Uterus (tissue), 4 donors: Measurements from ENCODE around the gene RMRP. TPM values are rescaled to one million over a fixed set of nuclear protein-coding genes. Genes with fewer than 3 reads are reported as not detected.

Experiments used
- DNase-seq, 2 donors: peaks; one replicate each; pipeline ENCODE4 v3.0.0-alpha.2; 2019 to 2020
- H3K27ac ChIP-seq, 2 donors: fragments of 200-600 bp; sonication (generic); 1 replicate in 1 of 2; 2 replicates in 1 of 2; pipeline ENCODE4 v1.5.1; 2016 to 2018
- H3K27me3 ChIP-seq, 2 donors: fragments of 200-600 bp; sonication (generic); one replicate each; pipeline ENCODE4 v1.5.1; 2018 to 2019; ENCODE audit warnings: control low read depth in 1 of 2
- H3K36me3 ChIP-seq, 2 donors: fragments of 200-600 bp; sonication (generic); one replicate each; pipeline ENCODE4 v1.5.1; 2019; ENCODE audit warnings: control low read depth in 1 of 2
- H3K4me1 ChIP-seq, 2 donors: fragments of 200-600 bp; sonication (generic); one replicate each; pipeline ENCODE4 v1.5.1; 2018 to 2019; ENCODE audit warnings: control low read depth in 1 of 2
- H3K4me3 ChIP-seq, 2 donors: fragments of 200-600 bp; sonication (generic); 1 replicate in 1 of 2; 2 replicates in 1 of 2; pipeline ENCODE4 v1.5.1; 2018 to 2019; ENCODE audit warnings: mild to moderate bottlenecking in 1 of 2
- H3K9me3 ChIP-seq, 2 donors: fragments of 200-600 bp; sonication (generic); one replicate each; pipeline ENCODE4 v1.5.1; 2019; ENCODE audit warnings: control low read depth in 1 of 2
- POLR2A ChIP-seq, 2 donors: fragments of 450-650 bp; IDR thresholded peaks; one replicate each; pipeline ENCODE4 v1.6.1; 2016; ENCODE audit warnings: antibody characterized with exemption in 2 of 2, mild to moderate bottlenecking in 1 of 2, moderate library complexity in 1 of 2
- intact Hi-C: fragments of 100-400 bp; cut with DNase I; formaldehyde crosslinking; loops from one replicate; pipeline ENCODE4 v1.15.1; 2023; ENCODE audit warnings: low total_unique reads
- total RNA-seq, 4 donors: library from RNA; depleted of rRNA in 3 of 4; stranded (reverse); fragments of >200 nt in 3 of 4; gene quantifications; one replicate each; pipeline versions ENCODE4 v1.1.0 to v1.2.4, GENCODE V29; 2014 to 2023
- TF ChIP-seq, protein P1 (sequence below), 4 experiments: fragments of 200-600 bp in 2 of 4; fragments of 450-650 bp in 2 of 4; sonication (generic) in 2 of 4; IDR thresholded peaks; one replicate each; pipeline ENCODE4 v1.5.1; 2016 to 2019; ENCODE audit warnings: antibody characterized with exemption in 4 of 4, mild to moderate bottlenecking in 2 of 4, moderate library complexity in 1 of 4
- donor health status: DM: yes; HTN: yes; CAD: no.

The RMRP gene
- total RNA-seq, 4 donors from 2014 or later: 2,632 to 57,722 (median 9,015) TPM

DNA sequence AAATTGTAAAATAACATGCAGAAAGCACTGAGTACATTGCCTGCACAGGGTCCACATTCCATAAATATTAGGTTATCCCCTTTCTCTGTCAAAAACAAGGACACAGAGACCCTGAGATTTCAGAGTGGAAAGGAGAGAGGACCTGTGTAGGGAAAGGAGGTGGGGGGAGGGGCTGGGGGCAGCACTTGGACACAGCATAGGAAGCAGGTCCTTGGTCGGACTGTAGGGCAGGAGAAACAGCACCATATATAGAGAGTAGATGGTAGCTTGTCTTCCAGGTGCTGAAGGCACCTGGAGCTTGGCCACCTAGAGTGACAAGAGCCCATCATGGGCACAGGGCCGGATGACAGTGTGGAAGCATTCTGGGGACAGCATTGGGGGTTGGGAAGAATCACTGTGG, 29.5 kb upstream of the RMRP start:
- H3K27ac ChIP-seq: peak overlapping the region; percentile 93 to 98
- intact Hi-C loops: loop anchor here (5.0 kb wide), 1 partner anchor 40 kb away; no protein-coding TSS in a partner anchor
- H3K36me3 ChIP-seq: no peaks in the 10 kb centered on the region
- no peak for DNase-seq
- no peaks in the 10 kb centered on the region for H3K9me3 ChIP-seq
- H3K4me1 ChIP-seq: peaks cover 4 to 7% of the 10 kb centered on the region in 2 donors
- TF ChIP-seq, protein P1, sequence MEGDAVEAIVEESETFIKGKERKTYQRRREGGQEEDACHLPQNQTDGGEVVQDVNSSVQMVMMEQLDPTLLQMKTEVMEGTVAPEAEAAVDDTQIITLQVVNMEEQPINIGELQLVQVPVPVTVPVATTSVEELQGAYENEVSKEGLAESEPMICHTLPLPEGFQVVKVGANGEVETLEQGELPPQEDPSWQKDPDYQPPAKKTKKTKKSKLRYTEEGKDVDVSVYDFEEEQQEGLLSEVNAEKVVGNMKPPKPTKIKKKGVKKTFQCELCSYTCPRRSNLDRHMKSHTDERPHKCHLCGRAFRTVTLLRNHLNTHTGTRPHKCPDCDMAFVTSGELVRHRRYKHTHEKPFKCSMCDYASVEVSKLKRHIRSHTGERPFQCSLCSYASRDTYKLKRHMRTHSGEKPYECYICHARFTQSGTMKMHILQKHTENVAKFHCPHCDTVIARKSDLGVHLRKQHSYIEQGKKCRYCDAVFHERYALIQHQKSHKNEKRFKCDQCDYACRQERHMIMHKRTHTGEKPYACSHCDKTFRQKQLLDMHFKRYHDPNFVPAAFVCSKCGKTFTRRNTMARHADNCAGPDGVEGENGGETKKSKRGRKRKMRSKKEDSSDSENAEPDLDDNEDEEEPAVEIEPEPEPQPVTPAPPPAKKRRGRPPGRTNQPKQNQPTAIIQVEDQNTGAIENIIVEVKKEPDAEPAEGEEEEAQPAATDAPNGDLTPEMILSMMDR (IDR thresholded peaks at IDR 0.05): no peak
- no peak for TF ChIP-seq POLR2A (IDR thresholded peaks at IDR 0.05)
- H3K27me3 ChIP-seq: no peaks in the 10 kb centered on the region
- H3K4me3 ChIP-seq: peak overlapping the region; percentile 57 to 71

DNA sequence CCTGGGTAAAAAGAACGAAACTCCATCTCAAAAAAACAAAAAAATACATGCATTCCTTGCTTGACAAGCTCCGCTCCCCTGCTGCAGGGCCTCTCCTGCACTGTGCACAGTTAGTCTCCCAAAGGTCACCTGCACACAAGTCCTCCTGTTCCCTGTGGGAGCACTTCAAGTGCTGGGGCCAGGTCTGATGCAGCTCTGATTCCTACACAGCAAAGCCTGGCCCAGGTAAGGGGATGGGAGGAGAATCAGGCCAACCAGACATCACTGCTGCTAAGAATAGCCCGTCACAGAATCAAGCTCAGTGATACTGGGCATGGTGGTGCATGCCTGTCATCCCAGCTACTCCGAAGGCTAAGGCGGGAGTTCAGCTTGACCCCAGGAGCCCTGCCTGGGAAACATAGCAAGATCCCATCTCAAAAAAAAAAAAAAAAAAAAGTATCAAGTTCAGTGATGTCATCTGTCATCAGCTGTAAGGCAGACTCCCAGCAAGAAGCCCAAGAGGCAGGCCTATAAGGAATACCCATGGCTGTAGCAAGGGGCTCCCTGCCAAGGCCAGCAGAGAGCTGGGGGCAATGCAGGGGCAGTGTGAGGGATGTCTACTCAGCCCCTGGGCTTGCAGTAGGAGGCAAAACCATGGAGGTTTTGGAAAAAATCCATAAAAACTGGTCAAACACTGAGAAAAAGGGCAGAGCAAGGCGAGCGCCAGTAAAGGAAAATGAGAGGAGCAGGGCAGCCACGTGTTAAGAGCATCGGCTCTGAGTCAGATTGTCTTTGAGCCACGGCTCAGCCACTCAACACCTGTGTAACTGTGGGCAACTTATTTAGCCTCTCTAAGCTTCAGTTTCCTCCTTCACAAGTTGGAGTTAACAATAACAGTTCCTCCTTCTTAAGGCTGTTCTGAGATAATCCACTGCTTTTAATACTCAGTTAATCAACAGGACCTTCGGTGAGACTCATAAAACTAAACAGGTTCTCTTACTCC, 28.7 kb upstream of the RMRP start:
- Histone ChIP-seq H3K27me3 (no peaks in the 10 kb centered on the region), H3K4me3 (peak overlapping the region; percentile 57 to 71), H3K4me1 (peaks cover 4 to 7% of the 10 kb centered on the region in 2 donors), H3K9me3 (no peaks in the 10 kb centered on the region), H3K27ac (peak overlapping the region; percentile 93 to 98), H3K36me3 (no peaks in the 10 kb centered on the region)
- intact Hi-C loops: loop anchor here (5.0 kb wide), 1 partner anchor 41 kb away; no protein-coding TSS in a partner anchor
- no peak for TF ChIP-seq POLR2A (IDR thresholded peaks at IDR 0.05)
- TF ChIP-seq, protein P1 (IDR thresholded peaks at IDR 0.05): no peak
- DNase-seq: no peak

DNA sequence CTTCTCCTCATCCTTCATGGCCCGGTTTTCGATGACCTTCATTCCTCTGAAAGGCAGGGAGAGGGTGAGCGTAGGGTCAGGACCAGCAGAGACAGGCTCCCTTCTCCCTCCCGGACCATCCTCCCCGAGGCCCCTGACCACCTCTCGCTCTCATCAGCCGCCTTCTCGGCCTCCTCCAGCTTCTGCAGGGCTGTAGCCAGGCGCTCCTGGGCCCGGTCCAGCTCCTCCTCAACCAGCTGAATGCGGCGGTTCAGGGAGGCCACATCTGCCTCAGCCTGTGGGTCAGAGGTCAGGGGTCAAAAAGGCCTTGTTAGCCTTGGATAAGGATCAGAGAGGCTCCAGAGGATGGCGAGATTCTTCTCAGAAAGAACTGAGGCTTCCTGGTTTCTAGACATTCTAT, 27.7 kb upstream of the RMRP start:
- H3K9me3 ChIP-seq: no peaks in the 10 kb centered on the region
- no peaks in the 10 kb centered on the region for H3K27me3 ChIP-seq
- H3K36me3 ChIP-seq: no peaks in the 10 kb centered on the region
- TF ChIP-seq POLR2A (IDR thresholded peaks at IDR 0.05): no peak
- TF ChIP-seq, protein P1 (IDR thresholded peaks at IDR 0.05): no peak
- H3K27ac ChIP-seq: peak overlapping the region; percentile 93 to 98
- DNase-seq: no peak
- peaks cover 4 to 7% of the 10 kb centered on the region in 2 donors for H3K4me1 ChIP-seq
- peak overlapping the region; percentile 57 to 71 for H3K4me3 ChIP-seq
- intact Hi-C loops: loop anchor here (5.0 kb wide), 1 partner anchor 42 kb away; no protein-coding TSS in a partner anchor

DNA sequence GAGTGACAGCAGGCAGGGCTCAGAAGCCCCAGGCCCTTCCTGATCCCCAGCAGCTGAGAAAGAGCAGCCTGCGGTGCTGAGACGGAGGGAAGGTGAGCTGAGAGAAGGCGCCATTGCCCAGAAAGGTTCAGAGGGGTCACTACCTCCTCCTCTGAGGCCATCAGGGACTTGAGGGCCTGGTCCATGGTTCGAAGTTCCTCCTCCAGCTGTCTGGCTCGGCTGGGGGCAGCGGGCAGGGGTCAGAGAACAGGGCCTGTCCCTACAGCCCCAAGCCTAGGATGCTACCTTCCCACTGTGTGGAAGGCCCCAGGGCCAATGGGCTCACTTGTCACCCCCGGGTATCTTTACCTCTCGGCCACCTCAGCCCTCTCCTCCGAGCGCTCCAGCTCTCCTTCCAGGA, 27.1 kb upstream of the RMRP start:
- Histone ChIP-seq H3K27ac (peak overlapping the region; percentile 93 to 98), H3K4me1 (peaks cover 4 to 7% of the 10 kb centered on the region in 2 donors), H3K4me3 (peak overlapping the region in 1 of 2 donors; percentile 71), H3K36me3 (no peaks in the 10 kb centered on the region), H3K27me3 (no peaks in the 10 kb centered on the region), H3K9me3 (no peaks in the 10 kb centered on the region)
- intact Hi-C loops: loop anchor here (5.0 kb wide), 1 partner anchor 42 kb away; no protein-coding TSS in a partner anchor
- no peak for DNase-seq
- TF ChIP-seq, protein P1 (IDR thresholded peaks at IDR 0.05): no peak
- no peak for TF ChIP-seq POLR2A (IDR thresholded peaks at IDR 0.05)

DNA sequence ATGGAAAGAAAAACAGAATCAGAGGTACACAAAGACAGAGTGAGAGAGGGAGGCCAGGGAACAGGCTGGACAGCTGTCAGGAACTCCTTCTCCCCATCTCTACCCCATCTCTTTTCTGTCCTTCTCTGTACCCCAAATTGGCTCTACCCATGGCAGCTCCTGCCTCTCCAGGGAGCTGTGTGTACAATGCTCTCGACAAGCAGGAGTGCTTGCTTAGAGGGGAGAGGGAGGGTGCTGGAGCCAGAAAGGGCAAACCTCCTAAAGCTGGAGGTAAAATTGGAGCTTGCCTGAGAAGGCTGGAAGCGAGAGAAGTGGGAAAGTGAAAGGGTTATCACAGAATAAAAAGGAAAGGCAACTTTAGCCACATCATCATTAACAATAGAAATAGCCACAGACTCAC, 25.5 kb upstream of the RMRP start:
- no peak for DNase-seq
- Histone ChIP-seq H3K4me1 (peaks cover 4 to 7% of the 10 kb centered on the region in 2 donors), H3K27ac (peak overlapping the region; percentile 93 to 98), H3K36me3 (no peaks in the 10 kb centered on the region), H3K9me3 (no peaks in the 10 kb centered on the region), H3K4me3 (no peak overlapping the region), H3K27me3 (no peaks in the 10 kb centered on the region)
- TF ChIP-seq POLR2A (IDR thresholded peaks at IDR 0.05): no peak
- TF ChIP-seq, protein P1 (IDR thresholded peaks at IDR 0.05): no peak
- intact Hi-C loops: no loop called here
